ENCODE measurements around the gene SPRR2E.
"Not testable (repeated sequence)": the region's sequence is repeated elsewhere in the genome, so short reads cannot be mapped to it uniquely, and the experiment has no call there.

- TF ChIP-seq CTCF (tag by site-specific recombination; IDR thresholded peaks at IDR 0.05); ZNF785 (tag by site-specific recombination; IDR thresholded peaks at IDR 0.05); TCF7L2 (IDR thresholded peaks at IDR 0.05; ENCODE audit: borderline replicate concordance, low read depth, low read length); REST (tag by site-specific recombination; IDR thresholded peaks at IDR 0.05); ZNF10 (tag by site-specific recombination; IDR thresholded peaks at IDR 0.05): not testable (repeated sequence)
Observed at GRCh38 chr1:153115264-153115663, 20.9 kb upstream of the SPRR2E start.
